GM18519 (cell line): ENCODE measurements around the gene ANKRD40.

Experiments
- ATAC-seq: cut with Tn5 transposase; IDR thresholded peaks from one replicate; pipeline ENCODE4 v1.9.1; 2021; ENCODE audit warnings: mild to moderate bottlenecking, moderate library complexity; ENCODE audit not compliant: unreplicated experiment, low FRiP score

The ANKRD40 gene

GRCh38 chr17:50656509-50656908, 51.2 kb downstream of the ANKRD40 start:
- ATAC-seq = no peak

- no peak for ATAC-seq
These were observed 54.0 kb downstream of the ANKRD40 start for GRCh38 chr17:50653738-50654137.

- ATAC-seq = no peak
These were observed 56.1 kb downstream of the ANKRD40 start for GRCh38 chr17:50651661-50652060.

GRCh38 chr17:50649042-50649908, 58.4 kb downstream of the ANKRD40 start:
- ATAC-seq = no peak

GRCh38 chr17:50647187-50647586, 60.5 kb downstream of the ANKRD40 start:
- no peak for ATAC-seq

GRCh38 chr17:50645748-50646682, 61.7 kb downstream of the ANKRD40 start:
- no peak for ATAC-seq
